Urothelium cell line (cell line): ENCODE data around the gene IAH1.
A peak's percentile ranks its signal among the peaks of the same experiment; 100 is the strongest.

Experiments used
- DNase-seq: peaks from one replicate; pipeline ENCODE4 v3.0.0; 2011; ENCODE audit warnings: low spot score, mixed read lengths
- FAIRE-seq: peaks from 2 replicates; lab custom pipeline; 2011; peaks lifted over from hg19 to GRCh38; lab: Jason Lieb, UNC

Gene IAH1

GRCh38 chr2:9474361-9475057, at the start of gene IAH1:
Gene IAH1, plus strand, starts transcription at chr2:9474551. Its CDS starts 16 bp downstream, at chr2:9474567.
- peak; percentile 79 for DNase-seq
- FAIRE-seq = no peak

GRCh38 chr2:9428965-9429577, 45.3 kb upstream of the IAH1 start:
- no peak for DNase-seq

GRCh38 chr2:9430316-9431293, 43.7 kb upstream of the IAH1 start:
- FAIRE-seq (no peak), DNase-seq (no peak)

More at GRCh38 chr2:9428965-9429577, 45.3 kb upstream of the IAH1 start:
- no peak for FAIRE-seq

GRCh38 chr2:9434489-9434888, 39.9 kb upstream of the IAH1 start:
- FAIRE-seq (no peak), DNase-seq (no peak)

GRCh38 chr2:9439536-9439935, 34.8 kb upstream of the IAH1 start:
- FAIRE-seq (no peak), DNase-seq (no peak)

- no peak for DNase-seq
- FAIRE-seq = no peak
These were observed 34.2 kb upstream of the IAH1 start for GRCh38 chr2:9440058-9440727.

- DNase-seq = no peak
- no peak for FAIRE-seq
These were observed 32.8 kb upstream of the IAH1 start for GRCh38 chr2:9441556-9441955.

- DNase-seq = no peak
- no peak for FAIRE-seq
These were observed 30.8 kb upstream of the IAH1 start for GRCh38 chr2:9443526-9443925.

- FAIRE-seq = no peak
These were observed 29.3 kb upstream of the IAH1 start for GRCh38 chr2:9445089-9445488.

GRCh38 chr2:9451231-9451630, 23.1 kb upstream of the IAH1 start:
- DNase-seq (no peak), FAIRE-seq (no peak)

More at GRCh38 chr2:9445089-9445488, 29.3 kb upstream of the IAH1 start:
- no peak for DNase-seq

- FAIRE-seq = no peak
- DNase-seq = no peak
These were observed 13.8 kb upstream of the IAH1 start for GRCh38 chr2:9460441-9461017.

GRCh38 chr2:9461079-9461478, 13.3 kb upstream of the IAH1 start:
- DNase-seq (no peak), FAIRE-seq (no peak)

GRCh38 chr2:9462313-9462712, 12.0 kb upstream of the IAH1 start:
- no peak for DNase-seq
- no peak for FAIRE-seq

- FAIRE-seq = no peak
These were observed 11.3 kb upstream of the IAH1 start for GRCh38 chr2:9462886-9463697.

GRCh38 chr2:9463698-9464034, 10.7 kb upstream of the IAH1 start:
- FAIRE-seq (no peak), DNase-seq (no peak)

More at GRCh38 chr2:9462886-9463697, 11.3 kb upstream of the IAH1 start:
- DNase-seq = no peak

- no peak for DNase-seq
- no peak for FAIRE-seq
These were observed 9.2 kb upstream of the IAH1 start for GRCh38 chr2:9465170-9465569.

GRCh38 chr2:9466147-9466683, 8.1 kb upstream of the IAH1 start:
- DNase-seq (no peak), FAIRE-seq (no peak)

- no peak for DNase-seq
These were observed 6.7 kb upstream of the IAH1 start for GRCh38 chr2:9467687-9468086.

GRCh38 chr2:9471206-9471605, 3.1 kb upstream of the IAH1 start:
- no peak for FAIRE-seq
- no peak for DNase-seq

More at GRCh38 chr2:9467687-9468086, 6.7 kb upstream of the IAH1 start:
- no peak for FAIRE-seq
